SU-DHL-6 (cell line): Measurements from ENCODE around the gene ZGLP1.

Experiments
- H2AFZ ChIP-seq: fragments of 200-600 bp; sonication (generic); 2 replicates; pipeline ENCODE4 v1.6.1; 2014; ENCODE audit warnings: low read depth, mild to moderate bottlenecking, moderate library complexity, mixed read lengths, antibody characterized with exemption, low read length; ENCODE audit not compliant: severe bottlenecking
- H3F3A ChIP-seq: fragments of 200-600 bp; shearing (Covaris generic); 2 replicates; pipeline ENCODE4 v1.6.0; 2016; ENCODE audit warnings: antibody characterized with exemption, mild to moderate bottlenecking; ENCODE audit not compliant: insufficient read depth
- H3K27ac ChIP-seq: fragments of 200-600 bp; sonication (generic); 2 replicates; pipeline ENCODE4 v1.5.1; 2016; ENCODE audit warnings: low read depth, mild to moderate bottlenecking, low read length, moderate library complexity, mixed read lengths
- H3K27me3 ChIP-seq: fragments of 200-600 bp; sonication (generic), shearing (Covaris generic); 2 replicates; pipeline ENCODE4 v1.6.0; 2014; ENCODE audit warnings: mild to moderate bottlenecking, low read length
- H3K36me3 ChIP-seq: fragments of 200-600 bp; sonication (generic); 2 replicates; pipeline ENCODE4 v1.6.1; 2014; ENCODE audit warnings: mild to moderate bottlenecking, low read length, mixed read lengths
- H3K4me2 ChIP-seq: fragments of 300-600, 200-600 bp; shearing (Covaris generic), sonication (generic); 2 replicates; pipeline ENCODE4 v1.6.0; 2014; ENCODE audit warnings: low read length, low read depth, mild to moderate bottlenecking; ENCODE audit not compliant: poor library complexity, severe bottlenecking
- H3K4me3 ChIP-seq: fragments of 200-600 bp; sonication (generic); 2 replicates; pipeline ENCODE4 v1.5.1; 2014; ENCODE audit warnings: antibody characterized with exemption, low read length, mild to moderate bottlenecking, mixed read lengths; ENCODE audit not compliant: insufficient read depth, poor library complexity, severe bottlenecking
- H3K79me2 ChIP-seq: fragments of 200-600 bp; sonication (generic); 2 replicates; pipeline ENCODE4 v1.6.1; 2014; ENCODE audit warnings: mild to moderate bottlenecking, low read length, moderate library complexity; ENCODE audit not compliant: insufficient read depth
- H3K9ac ChIP-seq: fragments of 200-600 bp; sonication (generic); 2 replicates; pipeline ENCODE4 v1.7.0; 2014; ENCODE audit warnings: mild to moderate bottlenecking, low read length
- H3K9me2 ChIP-seq: fragments of 200-600 bp; sonication (generic); replicated peaks from 2 replicates; pipeline ENCODE4 v1.6.1; 2014; ENCODE audit warnings: low read length; ENCODE audit not compliant: insufficient read depth
- H3K9me3 ChIP-seq: fragments of 200-600 bp; sonication (generic); 2 replicates; pipeline ENCODE4 v1.6.1; 2014; ENCODE audit warnings: low read length, mixed read lengths; ENCODE audit not compliant: insufficient read depth
- H4K20me1 ChIP-seq: fragments of 200-600 bp; sonication (generic); 2 replicates; pipeline ENCODE4 v1.6.1; 2014; ENCODE audit warnings: low read depth, mild to moderate bottlenecking, antibody characterized with exemption, low read length, moderate library complexity, mixed read lengths
- CTCF ChIP-seq: fragments of 200-600 bp; sonication (generic); IDR thresholded peaks from one replicate; pipeline ENCODE4 v1.5.1; 2017; ENCODE audit warnings: antibody characterized with exemption, mild to moderate bottlenecking, low read length, moderate library complexity; ENCODE audit not compliant: insufficient read depth, poor library complexity, severe bottlenecking
- EZH2phosphoT487 ChIP-seq: fragments of 200-600 bp; sonication (generic), shearing (Covaris generic); conservative IDR thresholded peaks from 2 replicates; pipeline ENCODE4 v1.6.1; 2018; ENCODE audit warnings: mild to moderate bottlenecking, antibody characterized with exemption, low read length, moderate library complexity, mixed read lengths

Gene ZGLP1

GRCh38 chr19:10333758-10334587, 24.4 kb upstream of the ZGLP1 start:
- no peak for TF ChIP-seq EZH2phosphoT487
- TF ChIP-seq CTCF = no peak
- Histone ChIP-seq H2AFZ (no peak overlapping the region), H3K4me3 (peak overlapping the region; percentile 78), H3K9me2 (no peaks in the 10 kb centered on the region), H3K36me3 (no peaks in the 10 kb centered on the region), H3K9me3 (no peaks in the 10 kb centered on the region), H3K4me2 (peak overlapping the region; percentile 64), H3F3A (no peaks in the 10 kb centered on the region), H3K79me2 (peaks cover 43% of the 10 kb centered on the region), H4K20me1 (peaks cover 4% of the 10 kb centered on the region; the same call in 1 of the 2 replicates), H3K27ac (0 out of 2 replicates have a peak overlapping the region, but pooled peaks have one; percentile 18), H3K9ac (peak overlapping the region; percentile 83), H3K27me3 (no peaks in the 10 kb centered on the region)

- Histone ChIP-seq H3K27ac (peak within 1 kb of the TSS; percentile 78), H4K20me1 (peaks cover 4% of the 10 kb centered on the region; the same call in 1 of the 2 replicates), H3K9me2 (no peaks in the 10 kb centered on the region), H3K27me3 (no peaks in the 10 kb centered on the region), H2AFZ (no peak within 1 kb of the TSS), H3K9me3 (no peaks in the 10 kb centered on the region), H3K79me2 (peaks cover 45% of the 10 kb centered on the region), H3F3A (no peaks in the 10 kb centered on the region), H3K9ac (peak within 1 kb of the TSS; percentile 83), H3K36me3 (no peaks in the 10 kb centered on the region), H3K4me3 (peak within 1 kb of the TSS; percentile 78), H3K4me2 (peak within 1 kb of the TSS; percentile 64)
- no peak for TF ChIP-seq EZH2phosphoT487
- no peak for TF ChIP-seq CTCF
These were observed 23.5 kb upstream of the ZGLP1 start, which contains the start of gene RAVER1 for GRCh38 chr19:10332965-10333757. RAVER1 (minus strand) TSS chr19:10333529; CDS start chr19:10333507, 22 bp downstream.

GRCh38 chr19:10332158-10332964, 22.7 kb upstream of the ZGLP1 start:
- peak overlapping the region; percentile 78 for H3K4me3 ChIP-seq
- H3K79me2 ChIP-seq = peaks cover 52% of the 10 kb centered on the region
- H2AFZ ChIP-seq = no peak overlapping the region
- no peak for TF ChIP-seq EZH2phosphoT487
- no peak for TF ChIP-seq CTCF
- H4K20me1 ChIP-seq = peaks cover 4% of the 10 kb centered on the region; the same call in 1 of the 2 replicates
- H3K9me3 ChIP-seq = no peaks in the 10 kb centered on the region
- 0 out of 2 replicates have a peak, but pooled peaks cover 2% of the 10 kb centered on the region for H3K36me3 ChIP-seq
- H3K27ac ChIP-seq = peak overlapping the region; percentile 78
- no peaks in the 10 kb centered on the region for H3K9me2 ChIP-seq
- H3K27me3 ChIP-seq = no peaks in the 10 kb centered on the region
- H3F3A ChIP-seq = no peaks in the 10 kb centered on the region
- peak overlapping the region; percentile 83 for H3K9ac ChIP-seq
- H3K4me2 ChIP-seq = peak overlapping the region; percentile 57
